ENCODE measurements around the gene MFAP4.

The MFAP4 gene

DNA sequence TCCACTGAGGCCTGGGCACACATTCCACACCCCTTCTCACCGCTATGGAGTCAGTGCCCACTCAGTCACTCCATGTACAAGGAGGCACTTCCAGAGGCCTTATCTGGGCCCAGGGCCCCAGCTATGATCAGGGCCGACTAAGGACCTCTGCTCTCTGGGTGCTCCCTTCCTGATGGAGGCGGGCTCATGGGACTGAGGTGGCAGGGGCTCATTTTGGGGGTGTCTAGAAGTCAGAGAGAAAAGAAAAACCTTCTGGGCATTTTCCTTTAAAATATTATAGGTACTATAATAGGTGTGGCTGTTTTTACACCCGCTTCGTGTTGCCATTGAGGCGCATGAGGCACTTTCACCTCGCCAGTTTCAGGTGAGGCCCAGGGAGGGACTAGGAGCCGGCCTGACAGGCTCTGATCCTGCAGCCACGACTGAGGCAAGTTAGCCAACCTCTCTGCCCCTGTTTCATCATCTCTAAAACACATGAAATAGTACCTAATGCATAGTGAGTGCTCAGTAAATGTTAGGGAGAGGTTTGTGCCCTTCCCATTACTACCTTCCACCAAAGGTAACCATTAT is 38.8 kb downstream of the MFAP4 start:
- ATAC-seq (no peak), DNase-seq (no peak)

DNA sequence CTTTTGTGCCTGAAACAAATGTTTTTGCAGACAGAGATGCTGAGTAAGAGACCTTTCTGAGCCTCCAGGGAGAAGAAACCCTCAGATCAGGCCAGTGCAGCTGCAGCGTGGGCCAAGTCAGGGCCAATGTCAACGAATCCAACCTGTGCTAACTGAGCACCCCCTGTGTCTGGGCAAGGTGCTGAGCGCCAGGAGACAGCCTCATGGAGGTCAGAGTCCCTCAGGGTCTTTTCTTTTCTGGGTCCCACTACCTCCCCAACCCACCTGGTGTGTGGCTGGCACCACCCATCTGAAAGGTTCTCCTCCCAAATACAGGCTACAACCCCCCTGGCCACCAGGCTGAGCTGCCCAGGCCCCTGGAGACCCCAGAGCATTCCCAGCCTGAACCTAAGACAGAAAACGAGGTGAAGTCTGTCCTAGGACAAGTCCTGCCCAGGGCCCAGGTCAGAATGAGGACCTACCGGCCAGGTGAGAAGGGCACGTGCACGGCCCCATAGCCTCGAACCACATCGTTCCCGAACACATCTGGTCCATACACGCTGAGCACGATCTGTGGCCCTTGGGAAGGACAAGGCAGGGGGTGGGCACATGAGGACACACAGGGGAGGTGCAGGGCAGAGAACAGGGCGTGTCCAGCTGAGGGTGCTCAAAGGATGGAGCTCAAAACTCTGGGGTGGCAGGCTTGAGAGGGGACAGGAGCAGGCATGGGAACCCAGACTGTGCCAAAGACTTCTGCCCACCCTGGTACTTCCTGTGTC is 39.5 kb downstream of the MFAP4 start:
- DNase-seq, result no peak
- ATAC-seq, result no peak

DNA sequence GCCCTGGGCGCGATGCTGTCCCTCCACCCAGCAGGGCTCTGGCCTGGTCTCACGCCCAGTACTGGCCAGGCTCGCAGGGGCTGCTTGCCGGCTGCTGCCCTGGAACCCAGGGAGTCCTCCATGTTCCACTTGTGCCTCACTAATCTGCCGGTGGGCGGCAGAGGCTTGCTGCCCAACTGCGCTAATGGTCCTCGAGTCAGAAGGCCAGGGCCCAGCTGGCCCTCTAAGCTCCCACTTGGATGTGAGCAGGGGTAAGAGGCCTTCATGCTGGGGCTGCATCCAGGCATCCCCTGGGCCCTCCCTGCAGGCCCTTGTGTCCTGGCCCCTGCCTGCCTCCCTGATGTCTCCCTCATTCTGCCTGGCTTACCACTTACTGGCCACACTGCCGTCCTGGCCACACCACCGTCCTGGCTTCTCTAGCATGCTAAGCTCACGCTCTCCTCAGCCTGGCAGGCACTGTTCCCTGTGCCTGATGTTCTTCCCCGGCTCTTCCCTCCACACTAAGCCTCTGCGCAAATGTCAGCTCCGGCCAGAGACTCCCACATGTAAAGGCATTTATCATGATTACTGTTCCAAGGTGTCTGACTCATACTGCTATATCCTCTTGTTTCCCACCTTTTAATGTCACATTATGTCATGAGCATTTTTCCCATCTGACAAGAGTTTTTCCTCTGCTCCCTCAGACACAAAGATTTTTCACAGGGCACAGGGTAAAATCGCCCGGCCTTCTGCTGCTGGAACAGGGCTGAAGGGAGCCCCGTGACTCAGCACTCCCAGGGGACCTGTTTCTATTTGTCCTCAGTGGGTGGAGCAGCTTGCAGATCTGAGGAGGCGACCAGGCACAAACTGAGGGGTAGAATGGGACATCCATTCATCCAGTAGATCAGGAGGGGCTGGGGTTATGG is 40.4 kb downstream of the MFAP4 start:
- ATAC-seq (no peak), DNase-seq (no peak)

DNA sequence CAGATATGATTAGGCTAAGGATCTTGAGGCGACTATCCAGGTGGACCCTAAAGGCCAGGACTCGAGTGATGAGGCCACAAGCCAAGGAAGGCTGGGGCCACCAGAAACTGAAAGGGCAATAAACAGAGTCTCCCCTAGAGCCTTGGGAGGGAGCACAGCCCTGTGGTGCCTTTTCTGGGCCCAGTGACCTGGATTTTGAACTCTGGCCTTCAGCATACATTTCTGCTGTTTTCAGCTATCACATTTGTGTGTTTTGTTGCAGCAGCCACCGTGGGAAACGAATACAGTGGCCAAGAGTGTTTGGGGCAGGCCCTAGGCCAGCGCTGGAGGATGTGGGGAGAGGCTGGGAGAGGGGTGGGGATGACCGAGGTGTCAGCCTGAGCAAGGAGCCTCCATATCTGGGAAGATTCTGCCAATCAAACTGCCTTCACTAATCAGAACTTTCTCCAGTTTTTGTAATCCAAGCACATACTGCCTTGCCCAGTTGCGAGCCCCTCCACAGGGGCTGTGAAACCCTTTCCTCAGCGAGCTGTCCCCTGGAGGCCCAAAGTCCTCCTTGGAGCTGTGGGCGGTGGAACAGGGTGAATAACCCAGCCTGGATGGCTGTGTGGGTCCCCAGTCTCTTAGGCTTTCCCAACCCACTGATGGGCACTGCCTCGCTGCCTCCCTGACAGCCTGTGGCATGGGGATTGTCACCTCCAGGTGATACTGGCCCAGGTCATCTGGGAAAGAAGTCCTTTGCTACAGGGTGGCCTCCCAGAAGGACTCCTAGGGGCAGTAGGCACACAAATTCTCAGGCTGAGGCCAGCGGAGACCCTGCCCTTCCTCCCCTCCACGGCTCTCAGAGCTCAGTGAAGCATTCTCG is 41.3 kb downstream of the MFAP4 start:
- ATAC-seq, result no peak

DNA sequence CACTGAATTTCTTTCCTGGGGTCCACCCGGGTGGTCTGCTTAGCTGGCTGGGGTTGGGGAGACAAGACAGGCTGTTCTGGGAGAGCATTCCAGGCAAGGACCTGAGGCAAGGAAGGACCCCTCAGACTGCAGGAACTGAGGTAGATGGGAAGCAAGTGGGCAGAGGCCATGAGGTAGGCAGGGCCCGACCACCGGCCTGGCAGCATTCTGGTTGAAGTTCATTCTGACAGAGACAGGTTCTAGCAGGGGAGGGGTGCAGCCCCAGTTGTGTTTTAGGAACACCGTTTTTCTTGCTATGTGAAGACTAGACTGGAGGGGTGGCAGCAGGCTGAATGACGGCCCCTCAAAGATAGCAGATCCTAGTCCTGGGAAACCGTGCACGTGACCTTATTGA is 41.9 kb downstream of the MFAP4 start:
- DNase-seq, result no peak
- ATAC-seq, result no peak

More for the DNA sequence above, 41.3 kb downstream of the MFAP4 start:
- DNase-seq, result no peak

DNA sequence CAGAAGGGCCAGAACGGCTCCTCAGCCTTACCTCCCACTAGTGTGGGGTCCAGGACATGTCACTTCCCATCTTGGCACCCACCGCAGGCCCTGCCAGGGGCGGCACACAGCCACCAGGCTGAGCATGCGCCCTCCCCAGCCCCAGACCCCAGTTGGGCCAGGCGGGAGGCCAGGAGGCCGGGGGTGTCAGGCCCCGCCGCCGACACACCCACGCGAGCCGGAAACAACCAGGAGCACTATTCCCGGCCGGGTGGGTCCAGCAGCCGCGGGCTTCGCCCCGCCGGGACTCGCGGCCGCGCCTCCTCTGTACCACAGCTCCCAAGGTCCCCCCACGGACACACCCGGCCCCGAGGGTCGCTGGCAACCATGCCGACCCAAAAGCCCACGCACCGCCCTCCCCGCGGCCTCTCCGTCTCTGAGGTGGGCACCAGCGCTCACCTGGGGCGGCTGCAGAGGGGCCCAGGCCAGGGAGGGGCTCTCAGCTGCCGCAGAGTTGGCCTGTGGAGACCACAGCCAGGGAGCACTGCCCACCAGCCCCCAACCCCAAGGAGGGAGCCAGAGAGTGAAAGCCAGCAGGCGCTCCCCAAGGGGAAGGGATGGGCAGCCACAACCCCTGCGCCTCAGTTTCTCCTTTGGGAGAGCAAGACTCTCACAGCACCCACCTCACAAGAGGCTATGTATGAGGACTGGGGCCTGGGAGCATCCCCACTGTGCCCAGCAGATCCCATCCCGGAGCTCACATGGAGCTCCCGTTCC is 42.5 kb downstream of the MFAP4 start:
- no peak for ATAC-seq
- DNase-seq, result no peak

DNA sequence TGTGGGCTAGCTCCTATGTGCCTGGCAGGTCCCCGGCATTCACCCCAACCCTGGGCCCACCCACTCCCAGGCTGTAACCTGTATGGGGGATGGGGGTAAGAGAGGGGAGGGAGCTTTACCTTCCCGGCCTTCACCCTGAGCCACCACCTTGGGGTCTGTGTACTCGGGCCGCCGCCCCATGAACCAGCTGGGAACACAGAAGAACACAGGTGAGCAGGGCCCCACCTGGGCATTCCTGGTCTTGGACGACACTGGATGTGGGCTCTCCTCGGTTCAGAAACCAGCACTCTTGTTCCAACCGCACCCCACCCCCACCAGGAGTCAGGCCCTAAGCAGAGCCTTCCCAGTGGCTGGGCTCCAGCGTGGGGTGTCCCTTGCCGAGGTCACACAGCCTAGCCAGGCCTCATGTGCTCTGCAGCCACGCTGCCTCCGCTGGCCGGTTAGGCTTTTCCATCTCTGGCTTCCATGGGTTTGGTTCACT is 43.3 kb downstream of the MFAP4 start:
- no peak for DNase-seq
- ATAC-seq, result no peak

DNA sequence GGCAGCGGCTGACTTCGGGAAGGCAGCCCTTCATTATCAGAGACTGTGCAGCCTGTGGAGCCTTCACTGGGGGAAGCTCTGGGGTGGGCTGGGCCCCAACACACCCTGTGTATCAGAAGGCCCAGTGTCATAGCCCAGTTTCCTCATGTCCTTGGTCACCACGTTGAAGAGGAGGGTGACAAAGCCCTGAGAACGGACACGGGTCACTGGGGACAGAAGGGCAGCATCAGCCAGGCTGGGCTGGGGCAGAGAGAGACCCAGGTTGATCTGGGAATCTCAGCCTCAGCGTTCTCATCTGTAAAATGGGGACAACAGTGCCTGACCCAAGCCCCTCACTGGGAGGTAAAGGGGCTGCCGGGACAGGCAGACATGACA is 43.7 kb downstream of the MFAP4 start:
- ATAC-seq (no peak), DNase-seq (no peak)

DNA sequence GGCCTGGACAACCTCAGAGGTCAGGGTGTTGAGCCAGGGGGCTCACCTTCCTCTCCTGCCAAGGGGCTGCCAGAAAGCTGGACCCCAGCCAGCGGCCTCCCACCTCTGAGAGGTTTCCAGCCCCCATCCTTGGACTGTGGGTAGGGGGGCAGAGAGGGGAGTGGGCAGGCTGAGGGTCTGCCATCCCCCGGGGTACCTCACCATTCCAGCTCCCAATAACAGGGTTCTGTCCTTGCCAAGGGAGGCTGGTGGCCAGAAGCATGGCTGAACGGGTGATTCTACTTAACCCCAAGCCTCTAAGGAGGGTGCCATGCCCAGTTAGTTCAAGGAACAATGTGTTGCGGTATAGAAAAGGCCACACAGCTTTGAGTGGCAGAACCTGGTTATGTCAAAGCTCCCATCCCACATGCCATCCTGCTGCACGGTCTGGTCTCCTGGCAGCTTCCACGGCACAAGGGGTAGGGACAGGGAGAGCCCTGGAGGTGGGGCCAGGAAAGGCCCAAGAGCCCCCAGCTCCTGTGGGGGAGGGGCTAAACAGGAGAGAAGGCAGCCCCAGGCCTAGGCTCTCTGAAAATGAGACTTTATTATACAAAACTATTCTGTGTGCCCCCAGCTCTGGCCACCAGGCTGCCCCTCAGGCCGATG is 44.3 kb downstream of the MFAP4 start:
- DNase-seq (no peak), ATAC-seq (no peak)

DNA sequence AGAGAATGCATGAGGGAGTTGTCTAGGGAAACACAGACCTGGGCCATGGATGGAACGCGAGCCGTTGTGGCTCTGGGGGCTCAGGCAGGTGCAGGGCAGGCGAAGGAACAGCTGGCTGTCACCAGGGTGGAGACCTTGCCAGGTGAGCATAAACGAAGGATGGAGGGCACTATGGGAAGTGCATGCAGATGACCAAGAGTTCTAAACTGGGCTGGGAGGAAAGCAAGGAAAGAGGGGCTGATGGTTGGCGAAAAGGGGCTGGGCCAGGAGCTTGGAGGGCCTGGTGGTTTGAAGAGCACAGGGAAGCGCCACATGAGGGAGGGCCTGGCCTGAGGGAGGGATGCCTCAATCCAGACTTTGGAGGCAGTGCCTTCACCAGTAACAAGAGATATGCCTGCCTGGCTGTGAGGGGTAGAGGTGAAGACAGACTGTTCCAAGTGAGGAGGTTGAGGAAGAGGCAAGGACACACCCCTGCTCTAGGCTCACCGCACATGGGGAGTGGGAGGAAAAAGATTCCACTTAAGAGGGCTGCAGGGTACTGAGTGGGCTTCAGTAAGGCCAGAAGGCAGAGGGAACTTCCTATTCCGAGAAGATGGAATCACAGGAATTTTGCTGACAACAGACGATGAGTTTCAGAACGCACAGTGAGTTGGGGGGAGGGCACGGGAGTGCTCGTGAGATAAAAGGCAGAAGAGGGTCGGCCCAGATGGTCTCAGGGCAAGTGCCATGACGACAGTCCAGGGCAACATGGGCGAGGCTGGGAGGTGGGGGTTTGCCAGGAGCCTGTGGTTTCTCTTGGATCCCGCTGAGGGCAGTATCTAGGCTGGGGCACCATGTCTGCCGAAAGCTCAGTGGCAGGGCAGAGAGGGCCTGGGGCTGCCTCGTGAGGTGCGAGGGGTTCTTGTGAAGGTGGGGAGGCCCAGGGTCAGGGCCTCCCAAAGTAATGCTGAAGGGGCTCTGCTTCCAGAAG is 45.1 kb downstream of the MFAP4 start:
- DNase-seq, result no peak
- ATAC-seq, result no peak

DNA sequence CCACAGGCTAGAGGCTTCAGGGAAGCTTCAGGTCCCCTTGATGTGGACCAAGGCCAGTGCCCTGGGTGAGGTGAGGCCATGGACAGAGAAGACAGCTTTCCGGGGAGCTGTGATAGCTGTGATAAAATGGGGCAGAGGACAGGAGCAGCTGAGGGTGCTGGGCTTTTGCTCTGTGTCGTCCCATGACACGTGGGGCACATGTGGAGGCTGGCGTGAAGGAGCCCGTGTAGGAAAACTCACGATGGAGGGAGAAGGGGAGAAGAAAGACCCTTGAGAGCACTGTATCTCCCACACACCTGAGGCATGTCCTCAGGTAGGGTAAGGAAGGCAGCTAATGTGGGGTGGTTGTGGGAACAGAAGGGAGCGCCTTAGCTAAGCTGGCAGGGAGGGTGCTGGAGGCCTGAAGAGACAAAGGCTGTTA is 45.8 kb downstream of the MFAP4 start:
- ATAC-seq (no peak), DNase-seq (no peak)

DNA sequence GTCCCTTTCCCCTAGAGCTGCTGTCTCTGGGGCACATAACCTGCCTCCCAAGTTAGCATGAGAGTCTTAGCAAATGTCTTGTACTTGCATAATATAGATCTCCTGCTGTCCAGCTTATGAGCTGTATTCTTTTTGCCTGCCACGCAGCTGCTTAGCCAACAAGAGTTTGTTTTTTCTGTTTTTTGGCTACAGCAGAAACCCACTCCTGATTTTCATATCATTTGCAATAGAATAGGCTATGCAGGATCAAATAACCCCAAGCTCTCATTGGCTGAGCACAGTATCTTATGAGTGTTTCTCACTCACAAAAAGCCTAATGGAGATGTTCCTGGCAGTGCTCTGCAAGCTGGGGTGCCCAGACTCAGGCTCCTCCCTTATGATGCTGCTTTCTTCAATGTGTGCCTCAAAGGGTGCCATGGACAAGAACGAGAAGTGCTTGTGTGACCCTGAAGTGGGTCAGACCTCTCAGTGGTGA is 47.6 kb downstream of the MFAP4 start:
- ATAC-seq, result no peak
- DNase-seq, result no peak

DNA sequence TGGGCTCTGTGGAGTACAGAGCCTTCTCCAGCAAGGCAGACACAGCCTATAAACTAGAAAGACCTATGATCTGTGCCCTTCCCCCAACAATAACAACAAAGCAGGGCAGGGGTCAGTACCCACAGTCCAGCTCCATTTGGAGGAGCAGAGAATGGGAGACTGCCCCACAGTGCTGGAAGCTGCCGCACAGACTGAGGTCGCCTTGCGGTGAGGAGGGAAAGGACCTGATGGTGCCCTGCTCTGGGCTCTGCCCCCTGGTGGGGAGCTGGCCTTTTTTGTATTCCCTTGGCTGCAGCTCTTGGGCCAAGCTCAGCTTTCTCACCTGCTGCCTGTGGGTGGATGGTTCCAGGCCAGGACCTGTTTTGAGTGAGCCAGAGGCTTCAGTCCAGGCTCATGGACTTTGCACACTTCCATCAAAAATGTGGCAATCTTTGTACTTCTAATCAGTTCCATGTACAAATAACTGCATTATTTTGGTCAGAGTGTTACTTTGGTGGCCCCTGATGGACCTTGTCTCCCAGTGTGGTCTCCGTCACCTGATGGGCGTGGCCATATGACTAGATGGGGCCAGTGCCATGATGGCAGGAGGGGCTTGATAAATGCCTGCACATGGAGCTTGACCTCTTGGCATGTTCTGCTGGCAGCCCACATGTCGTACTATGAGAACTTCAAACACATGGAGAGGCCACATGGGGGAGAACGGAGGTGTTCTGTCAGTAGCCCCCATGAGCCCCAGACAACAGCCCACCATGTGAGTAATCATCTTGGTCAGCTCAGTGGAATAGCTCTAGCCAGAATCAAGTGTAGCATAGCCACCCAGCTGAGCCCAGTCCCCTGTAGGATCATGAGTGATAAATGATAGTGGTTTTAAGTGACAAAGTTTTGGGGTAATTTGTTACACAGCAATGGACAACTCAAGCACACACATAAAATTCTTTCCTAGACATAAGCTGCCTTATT is 48.7 kb downstream of the MFAP4 start:
- ATAC-seq (peak; percentile 71), DNase-seq (peak; percentile 70)

DNA sequence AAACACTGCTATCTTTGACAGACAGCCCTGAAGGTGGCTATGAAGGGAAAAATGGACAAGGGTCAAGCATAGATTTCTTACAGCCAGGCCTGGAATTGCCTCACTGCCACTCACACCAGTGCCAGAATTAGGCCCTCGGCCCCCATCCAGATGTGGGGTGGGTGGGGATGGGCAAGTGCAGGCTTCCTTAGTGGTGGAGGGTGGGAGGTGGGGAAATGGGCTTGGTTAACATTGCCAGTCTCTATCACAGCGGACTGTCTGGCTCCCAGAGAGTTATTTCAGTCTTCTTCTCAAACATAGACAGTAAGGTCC is 49.3 kb downstream of the MFAP4 start:
- no peak for ATAC-seq

DNA sequence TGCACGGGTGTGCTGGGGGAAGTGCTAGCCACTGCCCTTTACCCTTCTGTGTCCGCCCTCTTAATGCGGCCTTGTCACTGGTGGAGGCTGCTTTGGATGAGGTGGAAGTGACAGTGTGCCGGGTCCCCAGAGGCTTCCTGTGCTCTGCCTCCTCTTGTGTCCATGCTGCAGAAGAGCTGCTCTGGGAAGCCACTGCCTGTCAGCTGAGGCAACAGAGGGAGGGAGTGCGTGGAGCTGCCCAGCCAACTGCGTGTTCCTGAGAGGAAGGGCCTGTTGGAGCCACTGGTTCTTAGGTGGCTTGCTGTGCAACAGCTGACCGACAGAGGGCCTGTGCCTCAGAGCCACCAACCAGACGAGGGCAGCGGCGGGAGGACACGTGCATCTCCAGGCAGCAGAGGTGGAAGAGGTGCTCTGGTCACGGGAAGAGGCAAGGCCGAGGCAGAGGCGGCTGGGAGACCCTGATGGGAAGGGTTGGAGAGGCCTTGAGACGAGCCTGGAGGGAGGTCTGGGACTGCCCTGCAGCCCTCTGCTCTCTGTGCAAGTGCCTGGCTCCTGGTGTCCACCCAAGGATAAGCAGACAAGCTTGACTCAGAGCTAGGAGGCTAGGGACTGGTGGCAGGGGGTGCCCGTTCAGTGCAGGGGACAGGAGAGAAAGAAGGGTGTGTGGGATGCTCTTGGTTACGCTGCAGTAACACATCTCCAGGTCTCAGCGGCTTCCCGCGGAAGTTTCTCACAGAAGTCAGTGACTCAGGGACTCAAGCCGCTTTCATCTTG is 49.9 kb downstream of the MFAP4 start:
- ATAC-seq (no peak), DNase-seq (no peak)

More for the DNA sequence above, 49.3 kb downstream of the MFAP4 start:
- no peak for DNase-seq

DNA sequence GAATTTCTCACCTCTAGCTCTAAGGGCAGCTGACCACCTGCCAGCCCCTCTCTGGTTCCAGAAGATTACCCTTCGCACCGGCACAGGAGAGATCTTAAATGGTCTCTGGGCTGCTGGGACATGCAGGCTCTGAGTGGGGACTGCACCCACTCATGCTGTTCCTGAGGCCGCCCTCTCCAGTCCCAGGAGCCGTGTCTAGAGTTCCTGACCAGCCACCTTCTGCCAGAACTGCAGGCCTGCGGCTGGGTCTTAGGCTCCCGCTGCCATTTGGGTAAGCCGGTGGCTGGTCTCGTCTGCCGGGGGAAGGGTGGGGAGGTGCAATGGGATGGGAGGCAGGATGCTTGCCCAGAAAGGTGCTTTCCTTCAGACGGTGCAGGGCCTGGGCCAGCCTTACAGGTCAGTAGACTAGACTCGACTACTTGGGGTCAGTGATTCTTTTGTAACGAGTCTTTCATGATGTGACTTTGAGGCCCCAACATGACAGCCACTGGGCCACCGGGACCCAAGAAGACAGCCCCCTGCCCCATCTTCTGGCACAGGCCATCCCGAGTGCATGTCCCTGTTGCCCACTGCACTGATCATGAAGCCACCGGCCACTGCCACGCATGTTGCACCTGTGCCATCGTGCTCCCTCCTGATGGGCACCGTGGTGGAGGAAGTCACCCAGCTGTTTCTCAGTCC is 50.9 kb downstream of the MFAP4 start:
- DNase-seq (no peak), ATAC-seq (no peak)

DNA sequence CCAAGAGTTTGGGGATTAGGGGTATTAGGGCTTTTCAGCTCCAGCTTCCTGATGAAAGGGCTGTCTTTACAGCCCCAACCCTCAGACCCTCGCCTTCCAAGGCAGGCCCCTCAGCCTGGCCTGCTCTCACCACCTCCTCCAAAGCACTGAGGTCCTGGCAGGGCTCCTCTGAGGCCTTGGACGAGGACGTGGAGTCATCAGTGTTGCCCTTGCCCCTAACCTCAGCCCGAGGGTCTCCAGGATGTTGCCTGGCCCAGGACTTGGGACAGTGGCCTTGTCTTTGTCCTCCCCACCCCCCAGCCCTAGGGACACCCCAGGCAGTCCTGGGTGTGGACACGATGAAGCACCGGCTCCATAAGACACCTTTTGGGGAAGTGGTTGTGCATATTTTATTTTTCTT is 52.7 kb downstream of the MFAP4 start:
- ATAC-seq (no peak), DNase-seq (no peak)

Data from stimulated activated naive CD8-positive, alpha-beta T cell treated with anti-CD3 and anti-CD28 coated beads, Interleukin-15, Interleukin-2, amounts not matched to agents 100 U/mL and 50 U/mL, for 24 hours (primary cell).